HG03571 (cell line): ENCODE results near the gene SKP1.

ENCODE experiments used
- ATAC-seq: cut with Tn5 transposase; IDR thresholded peaks from one replicate; pipeline ENCODE4 v1.9.1; 2021; ENCODE audit not compliant: unreplicated experiment

The SKP1 gene

GRCh38 chr5:134130239-134130945 lies 46.4 kb downstream of the SKP1 start:
- no peak for ATAC-seq

- ATAC-seq = no peak
Measured at GRCh38 chr5:134129411-134130238, 47.1 kb downstream of the SKP1 start.

- no peak for ATAC-seq
Measured at GRCh38 chr5:134128648-134128995, 48.1 kb downstream of the SKP1 start.

GRCh38 chr5:134127988-134128647 lies 48.6 kb downstream of the SKP1 start:
- ATAC-seq = no peak

GRCh38 chr5:134127376-134127861 lies 49.3 kb downstream of the SKP1 start:
- peak; percentile 36 for ATAC-seq

- ATAC-seq = no peak
Measured at GRCh38 chr5:134125039-134126015, 51.4 kb downstream of the SKP1 start.

- no peak for ATAC-seq
Measured at GRCh38 chr5:134124289-134125038, 52.3 kb downstream of the SKP1 start.

- ATAC-seq = no peak
Measured at GRCh38 chr5:134123360-134123759, 53.4 kb downstream of the SKP1 start.

- no peak for ATAC-seq
Measured at GRCh38 chr5:134122530-134122929, 54.2 kb downstream of the SKP1 start.

- no peak for ATAC-seq
Measured at GRCh38 chr5:134120386-134121138, 56.2 kb downstream of the SKP1 start.

GRCh38 chr5:134119720-134120119 lies 57.0 kb downstream of the SKP1 start:
- ATAC-seq = no peak

- no peak for ATAC-seq
Measured at GRCh38 chr5:134118212-134118835, 58.4 kb downstream of the SKP1 start.

- ATAC-seq = no peak
Measured at GRCh38 chr5:134116789-134117761, 59.7 kb downstream of the SKP1 start.

GRCh38 chr5:134116286-134116685 lies 60.5 kb downstream of the SKP1 start:
- ATAC-seq = no peak

GRCh38 chr5:134115806-134116175 lies 61.0 kb downstream of the SKP1 start:
- ATAC-seq = no peak

- peak; percentile 3 for ATAC-seq
Measured at GRCh38 chr5:134114886-134115805, 61.6 kb downstream of the SKP1 start.
